ENCODE measurements around the gene NFS1.

DNA sequence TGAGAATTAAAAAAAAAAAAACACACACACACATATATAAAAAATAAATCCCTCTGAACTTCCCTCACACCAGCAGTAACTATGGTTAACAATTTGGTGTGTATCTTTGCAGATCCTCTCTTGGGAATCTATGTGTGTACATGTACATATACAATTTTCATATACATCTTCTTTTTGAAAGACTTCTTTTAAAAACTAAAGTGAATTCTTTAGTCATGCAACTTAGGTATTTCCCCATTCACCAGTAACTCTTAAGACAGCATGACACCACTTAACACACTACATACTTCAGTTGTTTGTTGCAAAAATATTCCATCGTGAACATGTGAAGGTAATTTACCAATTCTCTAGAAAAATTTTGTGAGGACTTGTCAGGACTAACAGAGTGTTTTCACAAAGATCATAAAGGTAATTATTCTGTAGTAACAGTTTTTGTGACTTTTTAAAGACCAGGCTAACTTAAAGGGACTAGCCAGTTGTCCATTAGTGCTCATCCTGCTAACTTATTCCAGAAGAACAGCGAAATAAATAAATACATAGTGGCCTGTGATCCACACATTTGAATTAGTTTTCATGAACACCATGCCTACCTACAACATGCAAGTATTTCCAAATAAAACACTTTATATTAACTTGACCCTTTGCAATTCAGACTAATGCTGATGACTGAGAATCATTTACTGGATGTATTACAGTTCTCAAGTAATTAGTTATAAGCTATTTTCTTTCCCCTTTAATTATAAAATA lies 30.9 kb upstream of the NFS1 start:
- TF ChIP-seq POLR2A (IDR thresholded peaks at IDR 0.05; ENCODE audit: low read depth, low read length) (no peak), POLR2AphosphoS5 (IDR thresholded peaks at IDR 0.05; ENCODE audit: low read depth, low read length) (no peak), TAF1 (IDR thresholded peaks at IDR 0.05; ENCODE audit: borderline replicate concordance, low read depth, low read length) (no peak)

Data from GM12892 (cell line).